T47D (cell line): Measurements from ENCODE around the gene RUNX1.

Experiments used
- DNase-seq, 2 experiments: peaks; one replicate each; pipeline versions ENCODE4 v3.0.0 to v3.0.0-alpha.2; 2011 to 2012; ENCODE audit warnings: low read depth in 1 of 2, low spot score in 1 of 2
- JUND ChIP-seq: IDR thresholded peaks from 2 replicates; pipeline ENCODE4 v1.6.1; 2012; ENCODE audit warnings: low read depth
- in situ Hi-C: cut with HindIII; loops from 2 replicates; pipeline ENCODE4 v1.10.0; 2016; ENCODE audit warnings: low sequenced_read_pairs, low pct_unique_long_range_greater_than_20kb

RUNX1 gene

DNA sequence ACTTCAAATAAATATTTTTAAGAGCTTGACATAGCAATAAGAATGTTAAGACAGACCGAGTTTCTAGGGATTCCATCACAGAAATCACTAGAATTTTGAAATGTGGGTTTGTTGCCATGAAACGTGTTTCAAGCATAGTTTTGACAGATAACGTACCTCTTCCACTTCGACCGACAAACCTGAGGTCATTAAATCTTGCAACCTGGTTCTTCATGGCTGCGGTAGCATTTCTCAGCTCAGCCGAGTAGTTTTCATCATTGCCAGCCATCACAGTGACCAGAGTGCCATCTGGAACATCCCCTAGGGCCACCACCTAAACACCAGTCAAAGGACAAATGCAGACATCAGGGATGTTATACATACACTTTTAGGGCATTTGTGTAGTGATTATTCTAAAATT is 168.7 kb downstream of the RUNX1 start:
- no peak for TF ChIP-seq JUND
- in situ Hi-C loops: no loop called here
- DNase-seq: no peak

DNA sequence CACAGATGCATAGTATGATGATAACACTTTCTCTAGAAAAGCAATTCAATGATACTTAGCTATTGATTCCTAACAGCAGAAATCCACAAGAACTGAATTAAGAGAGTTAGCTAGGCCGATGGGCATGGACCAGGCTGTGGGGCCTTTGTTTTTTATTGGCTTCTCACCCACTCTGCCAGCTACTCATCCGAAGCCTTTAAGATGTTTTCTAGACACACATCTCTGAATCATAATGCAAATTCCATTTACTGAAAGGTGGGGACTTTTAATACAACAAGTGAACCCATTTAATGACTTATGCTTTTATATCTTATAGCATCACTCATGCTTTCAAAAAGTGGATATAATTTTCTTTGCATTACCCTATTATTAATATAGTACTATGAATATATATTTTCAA is 170.2 kb downstream of the RUNX1 start:
- in situ Hi-C loops: no loop called here
- TF ChIP-seq JUND: no peak
- DNase-seq: no peak

DNA sequence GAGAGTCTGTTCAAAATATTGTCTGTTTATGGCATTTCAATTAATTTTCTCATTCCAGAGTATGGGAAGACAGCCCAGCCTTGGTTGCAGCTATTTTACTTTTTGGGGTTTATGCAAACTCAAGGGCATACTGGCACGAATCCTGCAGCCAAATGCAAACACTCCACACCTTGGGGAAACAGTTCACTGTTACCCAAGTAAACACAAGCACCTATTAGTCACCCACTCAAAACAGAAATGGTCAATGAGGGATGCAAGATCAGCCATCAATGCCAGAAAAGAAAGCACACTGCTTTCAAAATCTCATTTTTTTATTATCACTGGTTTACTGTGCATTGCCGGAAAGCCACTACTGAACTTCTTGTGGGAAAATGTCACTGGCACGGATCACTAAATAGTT is 170.6 kb downstream of the RUNX1 start:
- peak in 1 of 2 experiments; percentile 71 for DNase-seq
- in situ Hi-C loops: no loop called here
- no peak for TF ChIP-seq JUND

- TF ChIP-seq JUND: 0 out of 2 replicates have a peak, but pooled peaks have one; percentile 35
- in situ Hi-C loops: no loop called here
- DNase-seq: peak in 1 of 2 experiments; percentile 90
These were observed 171.5 kb downstream of the RUNX1 start for GRCh38 chr21:34877485-34878128.

- no peak for DNase-seq
- in situ Hi-C loops: no loop called here
- TF ChIP-seq JUND: no peak
These were observed 173.3 kb downstream of the RUNX1 start for GRCh38 chr21:34875830-34876229.

- in situ Hi-C loops: no loop called here
- no peak for TF ChIP-seq JUND
- DNase-seq: no peak
These were observed 174.2 kb downstream of the RUNX1 start for GRCh38 chr21:34874684-34875513.

DNA sequence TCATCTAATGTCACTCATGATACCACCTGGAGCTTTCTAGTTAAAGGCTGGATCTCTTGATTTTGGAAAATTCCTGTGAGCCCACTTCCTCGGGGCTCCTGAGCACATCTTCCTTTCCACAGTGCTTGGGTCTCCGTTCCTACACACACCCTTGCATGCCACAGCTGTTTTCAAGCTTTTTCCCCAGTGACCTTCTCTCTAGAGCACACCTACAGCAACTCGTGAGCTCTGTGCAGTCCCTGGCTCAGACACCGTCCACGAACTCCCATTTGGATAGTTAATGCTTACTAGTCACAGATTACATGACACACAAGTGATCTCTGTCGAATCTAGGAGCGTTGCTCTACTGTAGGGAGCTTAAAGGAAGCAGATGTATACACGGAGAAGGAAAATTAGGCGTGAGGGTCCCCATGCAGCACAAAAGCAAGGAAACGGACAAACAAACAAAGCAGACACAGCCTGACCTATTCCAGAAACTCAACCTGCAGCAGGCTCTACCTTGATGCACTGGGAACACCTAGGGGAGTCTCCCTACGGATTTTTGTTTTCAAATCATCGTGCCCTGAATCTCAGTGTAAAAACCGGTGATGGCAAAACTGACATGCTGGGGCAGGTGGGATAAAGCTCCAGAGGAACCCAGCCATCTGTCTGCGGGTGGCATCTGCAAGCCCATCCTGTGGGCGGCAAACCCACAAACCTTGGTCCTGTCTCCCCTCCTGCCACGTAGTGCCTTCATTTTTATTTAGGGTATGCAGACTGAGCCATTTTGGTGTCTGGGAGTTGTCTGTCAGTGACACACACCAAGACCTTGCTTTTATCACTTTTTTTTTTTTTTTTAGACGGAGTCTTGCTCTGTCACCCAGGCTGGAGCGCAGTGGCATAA is 177.8 kb downstream of the RUNX1 start:
- DNase-seq: no peak
- TF ChIP-seq JUND: no peak
- in situ Hi-C loops: no loop called here

GRCh38 chr21:34870246-34870645 is 178.9 kb downstream of the RUNX1 start:
- in situ Hi-C loops: no loop called here
- DNase-seq: no peak
- no peak for TF ChIP-seq JUND

- TF ChIP-seq JUND: no peak
- in situ Hi-C loops: no loop called here
- DNase-seq: no peak
These were observed 179.6 kb downstream of the RUNX1 start for GRCh38 chr21:34869545-34869944.

DNA sequence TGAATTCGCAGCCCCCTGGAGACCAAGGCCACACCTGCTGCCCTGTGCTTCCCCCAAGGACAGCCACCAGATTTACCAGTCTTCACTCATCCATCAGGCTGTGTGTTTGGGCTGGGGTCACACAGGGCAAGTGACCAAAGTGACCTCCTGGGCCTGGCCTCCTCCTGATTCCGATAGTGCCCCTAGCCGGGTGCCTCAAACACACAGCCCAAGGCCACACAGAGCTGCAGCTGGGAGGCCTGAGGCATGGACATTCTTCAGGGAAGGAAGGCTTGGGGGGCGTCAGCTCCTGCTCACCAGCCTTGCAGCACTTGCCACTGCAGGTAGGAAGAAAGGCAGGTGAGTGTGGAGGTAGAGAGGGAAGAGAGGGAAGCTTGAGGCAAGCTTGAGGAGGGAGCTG is 181.3 kb downstream of the RUNX1 start:
- no peak for TF ChIP-seq JUND
- no peak for DNase-seq
- in situ Hi-C loops: no loop called here

DNA sequence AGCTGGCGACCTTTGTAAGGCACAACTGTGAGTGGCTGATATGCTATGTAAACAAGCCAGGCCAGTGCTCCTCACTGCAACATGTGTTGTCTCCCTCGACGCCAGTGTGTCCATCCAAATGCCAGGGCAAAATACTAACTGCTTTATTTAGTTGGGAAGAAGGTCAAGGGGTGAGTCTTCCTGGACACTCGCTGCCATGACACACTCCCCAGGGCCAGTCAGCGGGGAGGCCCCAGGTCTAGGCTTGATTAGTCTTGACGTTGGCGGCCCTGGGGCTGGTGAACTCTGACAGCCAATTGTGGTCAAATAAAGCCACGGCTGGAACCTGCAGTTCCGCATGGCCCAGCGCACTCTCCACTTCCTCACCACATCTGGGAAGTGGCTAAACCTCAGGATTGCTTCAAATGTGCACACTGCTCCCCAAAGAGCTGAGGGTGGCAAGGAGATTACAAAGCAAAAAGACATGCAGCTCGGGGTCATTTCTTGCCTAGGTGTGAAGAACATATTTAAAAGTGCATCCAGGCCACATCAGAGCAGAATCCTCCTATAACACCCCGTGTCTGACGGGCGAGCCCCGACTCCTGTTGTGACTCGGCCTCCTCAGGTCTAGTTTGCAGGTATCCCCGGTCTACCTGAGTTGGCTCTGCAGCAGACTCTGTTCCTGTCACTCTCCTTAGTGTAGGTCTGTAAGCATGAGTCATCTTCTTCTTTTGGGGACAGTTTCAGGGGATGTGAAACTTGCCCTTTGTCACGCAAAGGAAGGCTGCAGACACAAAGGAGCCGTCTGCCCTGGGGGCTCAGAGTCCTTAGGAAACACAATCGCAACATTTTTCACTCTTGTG is 183.5 kb downstream of the RUNX1 start:
- no peak for TF ChIP-seq JUND
- in situ Hi-C loops: no loop called here
- no peak for DNase-seq
